Forelimb muscle (tissue), 1 donor: Measurements from ENCODE around the gene ZNF841. TPM values are rescaled to one million over a fixed set of nuclear protein-coding genes. Genes with fewer than 3 reads are reported as not detected.
"Not testable (repeated sequence)": the region's sequence is repeated elsewhere in the genome, so short reads cannot be mapped to it uniquely, and the experiment has no call there.

ENCODE experiments used
- DNase-seq: peaks from one replicate; pipeline ENCODE4 v3.0.0-alpha.2; 2013; ENCODE audit warnings: low read depth
- polyA plus RNA-seq: library from polyadenylated mRNA; unstranded; fragments of 120-200 nt; gene quantifications from one replicate; pipeline ENCODE4 v1.2.1, GENCODE V29; 2013; ENCODE audit not compliant: insufficient read length

The ZNF841 gene
- polyA plus RNA-seq, 1 donor: 11.0 TPM

DNA sequence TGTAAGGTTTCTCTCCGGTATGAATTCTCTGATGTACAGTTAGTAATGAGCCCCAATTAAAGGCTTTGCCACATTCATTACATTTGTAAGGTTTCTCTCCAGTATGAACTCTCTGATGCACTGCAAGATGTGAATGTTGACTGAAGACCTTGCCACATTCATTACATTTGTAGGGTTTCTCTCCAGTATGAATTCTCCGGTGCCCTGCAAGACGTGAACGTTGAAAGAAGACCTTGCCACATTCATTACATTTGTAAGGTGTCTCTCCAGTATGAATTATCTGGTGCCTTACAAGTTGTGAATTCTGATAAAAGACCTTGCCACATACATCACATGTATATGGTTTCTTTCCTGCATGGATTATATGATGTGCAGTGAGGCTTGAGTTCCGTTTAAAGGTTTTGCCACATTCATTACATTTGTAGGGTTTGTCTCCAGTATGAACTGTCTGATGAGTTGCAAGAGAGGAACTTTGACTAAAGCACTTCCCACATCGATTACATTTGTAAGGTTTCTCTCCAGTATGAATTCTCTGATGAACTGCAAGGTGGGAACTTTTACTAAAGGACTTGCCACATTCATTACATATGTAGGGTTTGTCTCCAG lies 29.2 kb downstream of the ZNF841 start:
- no peak for DNase-seq

DNA sequence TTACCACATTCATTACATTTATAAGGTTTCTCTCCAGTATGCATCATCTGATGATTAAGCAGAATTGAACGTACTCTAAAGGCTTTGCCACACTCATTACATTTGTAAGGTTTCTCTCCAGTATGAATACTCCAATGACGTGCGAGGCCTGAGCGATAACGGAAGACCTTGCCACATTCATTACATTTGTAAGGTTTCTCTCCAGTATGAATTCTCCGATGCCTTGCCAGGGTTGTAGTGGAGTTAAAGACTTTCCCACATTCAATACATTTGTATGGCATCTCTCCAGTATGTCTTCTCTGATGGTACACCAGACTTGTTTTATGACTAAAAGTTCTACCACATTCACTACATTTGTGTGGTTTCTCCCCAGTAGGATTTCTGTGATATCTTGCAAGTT lies 30.2 kb downstream of the ZNF841 start:
- no peak for DNase-seq

DNA sequence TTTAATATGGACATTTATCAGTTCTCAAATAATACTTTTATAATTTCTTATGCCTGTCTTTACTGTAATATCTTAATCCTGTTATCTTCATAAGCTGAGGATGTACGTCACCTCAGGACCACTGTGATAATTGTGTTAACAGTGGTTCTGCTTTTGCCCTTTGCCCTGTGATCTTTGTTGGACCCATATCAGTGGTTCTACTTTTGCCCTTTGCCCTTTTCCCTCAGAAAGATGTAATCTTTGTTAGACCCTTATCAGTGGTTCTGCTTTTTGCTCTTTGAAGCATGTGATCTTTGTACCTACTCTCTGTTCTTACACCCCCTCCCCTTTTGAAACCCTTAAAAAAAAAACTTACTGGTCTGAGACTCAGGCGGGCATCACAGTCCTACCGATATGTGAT lies 39.1 kb downstream of the ZNF841 start:
- DNase-seq: not testable (repeated sequence)

DNA sequence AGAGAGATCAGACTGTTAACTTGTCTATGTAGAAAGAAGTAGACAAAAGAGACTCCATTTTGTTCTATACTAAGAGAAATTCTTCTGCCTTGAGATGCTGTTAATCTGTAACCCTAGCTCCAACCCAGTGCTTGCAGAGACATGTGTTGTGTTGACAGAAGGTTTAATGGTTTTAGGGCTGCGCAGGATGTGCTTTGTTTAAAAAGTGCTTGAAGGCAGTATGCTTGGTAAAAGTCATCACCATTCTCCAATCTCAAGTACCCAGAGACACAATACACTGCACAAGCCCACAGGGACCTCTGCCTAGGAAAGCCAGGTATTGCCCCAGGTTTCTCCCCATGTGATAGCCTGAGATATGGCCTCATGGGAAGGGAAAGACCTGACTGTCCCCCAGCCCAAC lies 43.8 kb downstream of the ZNF841 start:
- DNase-seq: not testable (repeated sequence)

DNA sequence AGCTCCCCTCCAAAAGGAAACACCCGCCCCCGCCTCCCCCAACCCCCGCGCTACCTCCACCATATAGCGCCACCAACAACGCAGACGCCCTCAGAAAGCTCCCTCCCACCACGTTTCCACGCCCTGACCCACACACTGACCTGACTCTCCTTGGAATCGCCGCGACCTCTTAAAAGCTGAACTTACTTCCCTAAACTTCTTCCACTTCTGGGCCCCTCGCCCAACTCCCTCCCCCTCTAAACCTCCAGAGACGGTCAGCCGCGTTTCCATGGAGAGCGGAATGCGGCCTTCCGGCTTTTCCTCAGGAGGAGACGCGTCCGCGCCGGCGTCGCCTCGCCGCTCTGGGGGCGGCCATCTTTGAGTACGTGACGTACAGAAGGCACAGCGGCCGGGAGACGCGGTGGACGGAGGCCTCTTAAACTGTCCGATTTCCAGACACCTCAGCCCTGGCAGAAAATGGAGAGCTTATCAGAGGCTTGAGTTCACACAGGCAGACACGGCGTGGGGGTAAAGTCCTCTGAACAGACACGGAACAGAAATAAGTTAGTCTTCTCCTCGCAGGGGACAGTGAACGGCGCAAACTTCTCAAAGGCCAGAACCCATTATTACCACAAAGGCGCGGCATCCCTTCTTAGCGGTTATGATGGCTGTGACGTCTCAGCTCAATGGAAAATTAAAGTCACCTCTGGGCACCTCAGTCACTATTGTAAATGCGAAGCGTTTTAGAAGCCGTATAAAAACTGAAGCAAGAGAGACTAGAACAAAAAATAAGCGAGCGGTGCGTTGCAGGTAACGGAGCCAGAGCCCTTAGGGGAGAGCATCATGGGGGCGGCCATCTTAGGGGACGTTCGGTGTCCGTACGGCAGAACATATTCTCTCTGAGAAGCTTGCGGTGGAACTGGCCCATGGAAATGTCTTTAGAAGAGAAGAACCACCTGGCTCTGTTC lies 46.7 kb downstream of the ZNF841 start, which contains the start of gene ZNF432:
Gene ZNF432, minus strand, starts transcription at position 284 of the 947 bp plus-strand sequence. CDS start 1,970 bp downstream, outside the sequence.
- peak; percentile 90 for DNase-seq

DNA sequence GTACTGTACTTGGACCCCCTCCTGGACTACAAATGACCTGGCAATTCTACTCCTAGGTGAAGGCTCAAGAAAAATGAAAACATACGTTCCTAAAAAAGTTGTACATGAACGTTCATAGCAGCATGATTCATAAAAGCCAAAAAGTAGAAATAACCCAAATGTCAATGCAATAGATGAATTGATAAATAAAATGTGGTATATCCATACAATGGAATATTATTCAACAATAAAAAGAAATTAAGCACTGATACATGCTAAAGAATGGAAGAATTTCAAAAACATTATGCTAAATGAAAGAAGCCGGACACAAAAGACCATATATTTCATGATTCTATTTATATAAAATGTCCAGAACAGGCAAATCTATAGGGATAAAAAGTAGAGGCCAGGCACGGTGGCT lies 56.4 kb downstream of the ZNF841 start:
- DNase-seq: no peak

DNA sequence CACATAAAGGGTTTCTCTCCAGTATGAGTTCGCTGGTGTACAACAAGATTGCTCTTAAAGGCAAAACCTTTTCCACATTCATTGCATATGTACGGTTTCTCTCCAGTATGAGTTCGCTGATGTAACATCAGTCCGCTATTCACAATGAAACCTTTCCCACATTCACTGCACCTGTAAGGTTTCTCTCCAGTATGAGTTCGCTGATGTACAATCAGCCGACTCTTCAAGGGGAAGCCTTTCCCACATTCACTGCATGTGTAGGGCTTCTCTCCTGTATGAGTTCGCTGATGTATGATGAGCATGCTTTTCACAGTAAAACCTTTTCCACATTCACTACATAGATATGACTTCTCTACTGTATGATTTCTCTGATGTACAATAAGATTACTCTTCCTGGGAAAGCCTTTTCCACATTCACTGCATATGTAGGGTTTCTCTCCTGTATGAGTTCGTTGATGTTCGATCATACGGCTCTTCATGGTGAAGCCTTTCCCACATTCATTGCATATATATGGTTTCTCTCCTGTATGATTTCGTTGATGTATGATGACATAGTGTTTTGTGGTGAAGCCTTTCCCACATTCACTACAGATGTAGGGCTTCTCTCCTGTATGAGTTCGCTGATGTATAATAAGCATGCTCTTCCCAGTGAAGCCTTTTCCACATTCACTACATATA lies 61.4 kb downstream of the ZNF841 start:
- no peak for DNase-seq

DNA sequence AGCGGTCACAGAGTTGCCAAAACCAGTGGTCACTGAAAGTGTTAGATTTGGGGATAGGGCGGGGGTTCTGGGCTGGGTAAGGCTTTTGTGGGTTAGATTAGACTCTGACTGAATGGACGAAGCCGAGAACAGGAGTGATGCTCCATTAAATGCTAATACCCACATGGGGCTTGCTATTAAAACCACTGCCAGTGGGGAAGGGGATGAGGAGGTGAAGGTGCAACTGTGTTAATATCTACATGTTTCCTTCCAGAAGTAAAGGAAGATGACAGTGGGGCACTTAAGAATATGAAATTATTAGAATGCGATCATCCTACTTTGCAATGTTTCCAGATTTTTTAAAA lies 66.8 kb downstream of the ZNF841 start:
- no peak for DNase-seq

DNA sequence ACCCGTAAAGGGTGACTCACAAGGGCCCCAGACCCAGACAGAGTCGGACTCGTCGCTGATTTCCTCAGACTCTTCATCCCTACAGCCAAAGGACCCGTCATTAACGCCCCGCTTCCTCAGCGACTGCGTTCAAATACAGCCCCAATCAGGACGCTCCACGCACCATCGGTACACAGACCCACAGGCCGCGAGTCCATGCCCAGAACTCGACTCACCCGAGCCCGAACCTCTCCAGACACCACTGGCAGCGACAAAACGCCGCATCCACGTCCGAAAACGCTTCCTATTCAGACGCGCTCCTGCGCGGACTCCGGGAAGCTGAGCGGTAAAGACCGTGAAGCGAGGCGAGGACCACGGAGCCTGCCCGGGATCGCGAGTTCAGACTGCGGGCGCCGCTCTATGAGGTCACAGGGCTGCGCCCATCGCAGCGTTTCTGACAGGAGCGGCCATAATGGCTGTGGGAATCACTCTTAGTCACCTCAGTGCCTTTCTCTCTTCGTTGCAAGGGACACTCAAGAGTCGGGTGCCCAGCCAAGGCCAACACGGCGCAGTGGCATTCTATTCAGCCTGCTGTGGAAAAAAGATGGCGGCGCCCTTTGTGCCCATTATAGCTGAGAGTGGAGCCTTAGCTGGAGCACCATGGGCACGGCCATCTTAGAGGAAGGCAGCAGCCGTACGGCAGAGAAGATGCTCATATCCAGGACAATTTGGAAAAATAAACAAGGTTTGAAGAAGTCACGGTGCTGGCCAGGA lies 67.4 kb downstream of the ZNF841 start, which contains the start of gene ZNF614:
Gene ZNF614, minus strand, starts transcription at position 353 of the 753 bp plus-strand sequence. CDS start 2,634 bp downstream, outside the sequence.
- peak; percentile 80 for DNase-seq

DNA sequence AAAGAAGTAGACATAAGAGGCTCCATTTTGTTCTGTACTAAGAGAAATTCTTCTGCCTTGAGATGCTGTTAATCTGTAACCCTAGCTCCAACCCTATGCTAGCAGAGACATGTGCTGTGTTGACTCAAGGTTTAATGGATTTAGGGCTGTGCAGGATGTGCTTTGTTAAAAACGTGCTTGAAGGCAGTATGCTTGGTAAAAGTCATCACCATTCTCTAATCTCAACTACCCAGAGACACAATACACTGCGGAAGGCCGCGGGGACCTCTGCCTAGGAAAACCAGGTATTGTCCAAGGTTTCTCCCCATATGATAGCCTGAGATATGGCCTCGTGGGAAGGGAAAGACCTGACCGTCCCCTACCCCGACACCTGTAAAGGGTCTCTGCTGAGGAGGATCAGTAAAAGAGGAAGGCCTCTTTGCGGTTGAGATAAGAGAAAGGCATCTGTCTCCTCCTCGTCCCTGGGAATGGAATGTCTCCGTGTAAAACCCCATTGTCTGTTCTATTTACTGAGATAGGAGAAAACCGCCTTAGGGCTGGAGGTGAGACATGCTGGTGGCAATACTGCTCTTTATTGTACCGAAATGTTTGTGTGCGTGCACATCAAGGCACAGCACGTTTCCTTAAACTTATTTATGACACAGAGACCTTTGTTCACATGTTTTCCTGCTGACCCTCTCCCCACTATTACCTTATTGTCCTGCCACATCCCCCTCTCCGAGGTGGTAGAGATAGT lies 69.1 kb downstream of the ZNF841 start:
- DNase-seq: not testable (repeated sequence)

DNA sequence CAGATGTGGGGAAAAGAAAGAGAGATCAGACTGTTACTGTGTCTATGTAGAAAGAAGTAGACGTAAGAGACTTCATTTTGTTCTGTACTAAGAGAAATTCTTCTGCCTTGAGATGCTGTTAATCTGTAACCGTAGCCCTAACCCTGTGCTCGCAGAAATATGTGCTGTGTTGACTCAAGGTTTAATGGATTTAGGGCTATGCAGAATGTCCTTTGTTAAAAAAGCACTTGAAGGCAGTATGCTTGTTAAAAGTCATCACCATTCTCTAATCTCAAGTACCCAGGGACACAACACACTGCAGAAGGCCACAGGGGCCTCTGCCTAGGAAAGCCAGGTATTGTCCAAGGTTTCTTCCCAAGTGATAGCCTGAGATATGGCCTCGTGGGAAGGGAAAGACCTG lies 71.1 kb downstream of the ZNF841 start:
- DNase-seq: not testable (repeated sequence)

DNA sequence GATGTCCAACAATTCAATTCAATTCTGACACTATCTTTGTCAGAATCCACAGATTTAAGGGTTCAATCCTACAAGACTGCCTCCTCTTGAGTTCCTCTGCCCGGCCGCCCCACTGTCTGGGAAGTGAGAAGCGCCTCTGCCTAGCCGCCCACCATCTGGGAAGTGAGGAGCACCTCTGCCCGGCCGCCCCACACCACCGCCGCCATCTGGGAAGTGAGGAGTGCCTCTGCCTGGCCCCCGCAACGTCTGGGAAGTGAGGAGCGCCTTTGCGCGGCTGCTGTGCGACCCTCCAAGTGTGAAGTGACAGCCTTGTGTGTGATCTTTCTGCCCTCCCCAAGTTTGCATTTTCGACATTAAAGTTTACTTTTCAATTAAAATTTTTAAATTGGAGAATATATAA lies 73.4 kb downstream of the ZNF841 start:
- DNase-seq: no peak

DNA sequence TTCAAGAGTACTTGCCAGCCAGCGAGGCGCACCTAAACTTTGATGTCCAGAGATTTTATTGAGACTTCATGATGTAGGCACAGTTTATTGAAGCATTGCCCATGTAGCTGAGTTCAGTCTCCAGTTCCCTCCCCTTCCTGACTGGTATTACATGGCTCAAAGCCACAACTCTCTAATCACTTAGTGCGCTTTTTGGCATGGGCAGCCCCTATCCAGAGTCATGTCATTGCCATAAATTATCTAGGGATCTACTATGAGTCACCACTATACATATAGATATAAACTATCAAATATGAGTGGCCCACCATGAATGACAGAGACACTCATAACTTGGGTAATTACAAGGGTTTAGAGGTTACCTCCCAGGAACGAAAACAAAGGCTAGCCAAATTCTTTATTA lies 75.1 kb downstream of the ZNF841 start:
- DNase-seq: no peak

Other genes starting within 250 kb of the ZNF841 start
- 21.9 TPM for gene ZNF577, start 207.8 kb downstream of the ZNF841 start, polyA plus RNA-seq
- 11.1 TPM for gene ZNF649, start 190.7 kb downstream of the ZNF841 start, polyA plus RNA-seq
- 6.1 TPM for gene ZNF613, start 168.3 kb downstream of the ZNF841 start, polyA plus RNA-seq
- 7.0 TPM for gene ZNF350, start 108.9 kb downstream of the ZNF841 start, polyA plus RNA-seq
- 9.9 TPM for gene ZNF615, start 87.6 kb downstream of the ZNF841 start, polyA plus RNA-seq
- 7.8 TPM for gene ZNF614, start 67.4 kb downstream of the ZNF841 start, polyA plus RNA-seq
- 11.3 TPM for gene ZNF432, start 46.9 kb downstream of the ZNF841 start, polyA plus RNA-seq
- 9.1 TPM for gene ZNF616, start 44.2 kb upstream of the ZNF841 start, polyA plus RNA-seq
- 8.2 TPM for gene ZNF836, start 75.9 kb upstream of the ZNF841 start, polyA plus RNA-seq
- 293 TPM for gene PPP2R1A, start 94.3 kb upstream of the ZNF841 start, polyA plus RNA-seq
- gene ZNF766, start 173.8 kb upstream of the ZNF841 start, polyA plus RNA-seq: 10.9 TPM
- 9.5 TPM for gene ZNF480, start 201.4 kb upstream of the ZNF841 start, polyA plus RNA-seq
- 3.3 TPM for gene ZNF610, start 240.5 kb upstream of the ZNF841 start, polyA plus RNA-seq